SK-N-SH treated with all-trans-retinoic acid at 6 μM for 48 hours (cell line): ENCODE measurements around the gene SEC16A.
"Not testable (repeated sequence)": the region's sequence is repeated elsewhere in the genome, so short reads cannot be mapped to it uniquely, and the experiment has no call there.

Experiments used
- ISL1 ChIP-seq: fragments of 250-450 bp; sonication (Bioruptor Pico); IDR thresholded peaks from 2 replicates; pipeline ENCODE4 v2.1.2; 2022; ENCODE audit warnings: mild to moderate bottlenecking, moderate library complexity
- ZFP3 ChIP-seq: fragments of 250-450 bp; sonication (Bioruptor Pico); IDR thresholded peaks from 2 replicates; pipeline ENCODE4 v1.5.0; 2020; ENCODE audit warnings: mild to moderate bottlenecking, moderate library complexity

DNA sequence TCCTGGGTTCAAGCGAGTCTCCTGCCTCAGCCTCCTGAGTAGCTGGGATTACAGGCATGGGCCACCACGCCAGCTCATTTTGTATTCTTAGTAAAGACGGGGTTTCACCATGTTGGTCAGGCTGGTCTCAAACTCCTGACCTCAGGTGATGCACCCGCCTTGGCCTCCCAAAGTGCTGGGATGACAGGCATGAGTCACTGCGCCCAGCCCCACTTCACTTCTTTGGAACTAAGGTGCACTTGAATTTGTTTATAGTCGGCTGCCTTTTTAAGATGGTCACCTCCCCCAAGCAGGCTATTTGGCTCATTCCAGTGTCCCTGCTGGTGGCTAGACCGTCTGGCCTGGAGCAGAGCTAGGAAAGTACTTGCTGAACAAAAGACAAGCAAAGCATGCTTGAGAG lies 57.5 kb downstream of the SEC16A start:
- not testable (repeated sequence) for TF ChIP-seq ZFP3; ISL1 (CRISPR knock-in tag)
